Activated gamma-delta T cell treated with Interleukin-2 at 50 U/mL for 16 hours (primary cell): ENCODE data around the gene CHCT1.
"Not testable (repeated sequence)": the region's sequence is repeated elsewhere in the genome, so short reads cannot be mapped to it uniquely, and the experiment has no call there.

Experiments used
- DNase-seq: peaks from one replicate; pipeline ENCODE4 v3.0.0-alpha.2; 2020

CHCT1 gene

GRCh38 chr17:60401819-60402218 is 20.5 kb upstream of the CHCT1 start:
- DNase-seq = no peak

- no peak for DNase-seq
Observed at GRCh38 chr17:60403523-60403810, 18.8 kb upstream of the CHCT1 start.

GRCh38 chr17:60403962-60404361 is 18.3 kb upstream of the CHCT1 start:
- DNase-seq = no peak

GRCh38 chr17:60406887-60407286 is 15.4 kb upstream of the CHCT1 start:
- no peak for DNase-seq

- DNase-seq = no peak
Observed at GRCh38 chr17:60410001-60410400, 12.3 kb upstream of the CHCT1 start.

GRCh38 chr17:60412701-60413100 is 9.6 kb upstream of the CHCT1 start:
- DNase-seq = no peak

- DNase-seq = no peak
Observed at GRCh38 chr17:60415146-60415545, 7.1 kb upstream of the CHCT1 start.

GRCh38 chr17:60416368-60416925 is 5.8 kb upstream of the CHCT1 start:
- DNase-seq = no peak

- not testable (repeated sequence) for DNase-seq
Observed at GRCh38 chr17:60419003-60419402, 3.3 kb upstream of the CHCT1 start.

- not testable (repeated sequence) for DNase-seq
Observed at GRCh38 chr17:60419875-60420274, 2.4 kb upstream of the CHCT1 start.

- peak; percentile 73 for DNase-seq
Observed at GRCh38 chr17:60421273-60422161, 772 bp upstream of the CHCT1 start.

GRCh38 chr17:60423865-60424264 is 1.6 kb downstream of the CHCT1 start:
- no peak for DNase-seq

- no peak for DNase-seq
Observed at GRCh38 chr17:60425626-60426025, 3.3 kb downstream of the CHCT1 start.

GRCh38 chr17:60426596-60426995 is 4.3 kb downstream of the CHCT1 start:
- DNase-seq = no peak

GRCh38 chr17:60428491-60428890 is 6.2 kb downstream of the CHCT1 start:
- DNase-seq = not testable (repeated sequence)

GRCh38 chr17:60430561-60430960 is 8.3 kb downstream of the CHCT1 start:
- not testable (repeated sequence) for DNase-seq

GRCh38 chr17:60433021-60433997 is 11.0 kb downstream of the CHCT1 start:
- not testable (repeated sequence) for DNase-seq

- peak; percentile 52 for DNase-seq
Observed at GRCh38 chr17:60435244-60436167, 13.2 kb downstream of the CHCT1 start.

GRCh38 chr17:60436676-60437075 is 14.4 kb downstream of the CHCT1 start:
- no peak for DNase-seq

GRCh38 chr17:60439501-60439900 is 17.2 kb downstream of the CHCT1 start:
- DNase-seq = no peak

- no peak for DNase-seq
Observed at GRCh38 chr17:60442271-60443173, 20.2 kb downstream of the CHCT1 start.
